Tibial nerve (tissue), 4 donors: ENCODE measurements around the gene TPD52L2. TPM values are rescaled to one million over a fixed set of nuclear protein-coding genes. Genes with fewer than 3 reads are reported as not detected.
A peak's percentile ranks its signal among the peaks of the same experiment; 100 is the strongest.

Experiments used
- DNase-seq, 2 donors: peaks; one replicate each; pipeline ENCODE4 v3.0.0-alpha.2; 2019; ENCODE audit warnings: low spot score in 2 of 2
- H3K27ac ChIP-seq, 4 donors: fragments of 200-600 bp; sonication (generic) in 3 of 4; one replicate each; pipeline ENCODE4 v1.5.1; 2017 to 2019; ENCODE audit warnings: mild to moderate bottlenecking in 1 of 4
- H3K27me3 ChIP-seq, 2 donors: fragments of 200-600 bp; sonication (generic) in 1 of 2; one replicate each; pipeline versions ENCODE4 v1.5.1 to v1.6.0; 2017 to 2019
- H3K36me3 ChIP-seq, 3 donors: fragments of 200-600 bp; sonication (generic); one replicate each; pipeline ENCODE4 v1.5.1; 2018 to 2019
- H3K4me1 ChIP-seq, 4 donors: fragments of 200-600 bp; sonication (generic) in 3 of 4; one replicate each; pipeline ENCODE4 v1.5.1; 2017 to 2019
- H3K4me3 ChIP-seq, 4 donors: fragments of 200-600 bp; sonication (generic) in 3 of 4; one replicate each; pipeline ENCODE4 v1.5.1; 2017 to 2019; ENCODE audit warnings: mild to moderate bottlenecking in 1 of 4, moderate library complexity in 1 of 4
- H3K9me3 ChIP-seq, 4 donors: fragments of 200-600 bp; sonication (generic) in 3 of 4; one replicate each; pipeline ENCODE4 v1.5.1; 2017 to 2019
- CTCF ChIP-seq, 5 experiments: fragments of 200-600 bp in 3 of 5; fragments of 450-650 bp in 2 of 5; sonication (generic) in 3 of 5; IDR thresholded peaks; one replicate each; pipeline ENCODE4 v1.5.1; 2016 to 2019; ENCODE audit warnings: antibody characterized with exemption in 5 of 5, mild to moderate bottlenecking in 3 of 5, moderate library complexity in 2 of 5
- EP300 ChIP-seq, 2 donors: sonication (generic); formaldehyde crosslinking; IDR thresholded peaks; one replicate each; pipeline ENCODE4 v1.6.1; 2017; ENCODE audit warnings: antibody characterized with exemption in 2 of 2, mild to moderate bottlenecking in 1 of 2
- POLR2A ChIP-seq, 2 donors: fragments of 450-650 bp; IDR thresholded peaks; one replicate each; pipeline ENCODE4 v1.6.1; 2017; ENCODE audit warnings: antibody characterized with exemption in 2 of 2, mild to moderate bottlenecking in 2 of 2, moderate library complexity in 2 of 2
- WGBS, 2 donors: methylation state at CpG; one replicate each; pipeline ENCODE4 v1.1.5; 2018; 5-methylcytosine and 5-hydroxymethylcytosine counted together
- total RNA-seq, 4 donors: library from RNA; depleted of rRNA; stranded (reverse); fragments of >200 nt; gene quantifications; one replicate each; pipeline ENCODE4 v1.1.0, GENCODE V29; 2016

Gene TPD52L2
- total RNA-seq, 4 donors from 2014 or later, result 108 to 122 (median 115) TPM

GRCh38 chr20:63835021-63835858 lies 29.8 kb upstream of the TPD52L2 start:
- Histone ChIP-seq H3K4me1 (peaks cover 0 to 45% (median 22%) of the 10 kb centered on the region in 4 donors), H3K27ac (peak overlapping the region; percentile 62 to 90 (median 74)), H3K27me3 (no peaks in the 10 kb centered on the region), H3K36me3 (no peaks in the 10 kb centered on the region), H3K4me3 (no peak overlapping the region), H3K9me3 (no peaks in the 10 kb centered on the region)
- WGBS, 2 donors, result 31 to 41% methylated on average over 14 to 17 of the region's 21 CpGs
- TF ChIP-seq EP300 (IDR thresholded peaks at IDR 0.05) (peak in 1 of 2 donors; percentile 26), POLR2A (IDR thresholded peaks at IDR 0.05) (peak in 1 of 2 donors; percentile 10), CTCF (IDR thresholded peaks at IDR 0.05) (peak in 1 of 5 experiments; percentile 13)
- DNase-seq, result peak; percentile 86 to 89

GRCh38 chr20:63836458-63837344 lies 28.4 kb upstream of the TPD52L2 start:
- H3K9me3 ChIP-seq, result no peaks in the 10 kb centered on the region
- no peaks in the 10 kb centered on the region for H3K27me3 ChIP-seq
- H3K4me3 ChIP-seq, result no peak overlapping the region
- no peak for TF ChIP-seq EP300 (IDR thresholded peaks at IDR 0.05)
- no peak for TF ChIP-seq POLR2A (IDR thresholded peaks at IDR 0.05)
- no peak for TF ChIP-seq CTCF (IDR thresholded peaks at IDR 0.05)
- DNase-seq, result no peak
- 78 to 82% methylated on average over 16 to 22 of the region's 27 CpGs for WGBS, 2 donors
- peak overlapping the region in 2 of 4 donors; percentile 36 to 63 for H3K27ac ChIP-seq
- H3K36me3 ChIP-seq, result no peaks in the 10 kb centered on the region
- peaks cover 0 to 42% (median 22%) of the 10 kb centered on the region in 4 donors for H3K4me1 ChIP-seq

- DNase-seq, result no peak
- TF ChIP-seq CTCF (IDR thresholded peaks at IDR 0.05) (no peak), EP300 (IDR thresholded peaks at IDR 0.05) (no peak), POLR2A (IDR thresholded peaks at IDR 0.05) (no peak)
- no peaks in the 10 kb centered on the region for H3K9me3 ChIP-seq
- WGBS, 2 donors, result 57 to 61% methylated on average over 8 of the region's 8 CpGs
- H3K4me3 ChIP-seq, result no peak overlapping the region
- peaks cover 0 to 35% (median 19%) of the 10 kb centered on the region in 4 donors for H3K4me1 ChIP-seq
- no peak overlapping the region for H3K27ac ChIP-seq
- H3K27me3 ChIP-seq, result no peaks in the 10 kb centered on the region
- H3K36me3 ChIP-seq, result no peaks in the 10 kb centered on the region
Observed at GRCh38 chr20:63837479-63837878, 27.6 kb upstream of the TPD52L2 start.

GRCh38 chr20:63839620-63840019 lies 25.4 kb upstream of the TPD52L2 start:
- no peak overlapping the region for H3K4me3 ChIP-seq
- WGBS, 2 donors, result 82 to 89% methylated on average over 13 of the region's 13 CpGs
- DNase-seq, result no peak
- TF ChIP-seq EP300 (IDR thresholded peaks at IDR 0.05), result no peak
- no peak for TF ChIP-seq CTCF (IDR thresholded peaks at IDR 0.05)
- no peak for TF ChIP-seq POLR2A (IDR thresholded peaks at IDR 0.05)
- H3K27ac ChIP-seq, result no peak overlapping the region
- peaks cover 0 to 15% (median 2%) of the 10 kb centered on the region in 4 donors for H3K4me1 ChIP-seq
- H3K36me3 ChIP-seq, result no peaks in the 10 kb centered on the region
- no peaks in the 10 kb centered on the region for H3K9me3 ChIP-seq
- H3K27me3 ChIP-seq, result peaks cover 0 to 7% of the 10 kb centered on the region in 2 donors
